GM21723 (cell line): Measurements from ENCODE around the gene GAREM2.

Source experiments
- ATAC-seq: cut with Tn5 transposase; IDR thresholded peaks from one replicate; pipeline ENCODE4 v1.9.1; 2021; ENCODE audit warnings: mild to moderate bottlenecking, moderate library complexity; ENCODE audit not compliant: unreplicated experiment

The GAREM2 gene

DNA sequence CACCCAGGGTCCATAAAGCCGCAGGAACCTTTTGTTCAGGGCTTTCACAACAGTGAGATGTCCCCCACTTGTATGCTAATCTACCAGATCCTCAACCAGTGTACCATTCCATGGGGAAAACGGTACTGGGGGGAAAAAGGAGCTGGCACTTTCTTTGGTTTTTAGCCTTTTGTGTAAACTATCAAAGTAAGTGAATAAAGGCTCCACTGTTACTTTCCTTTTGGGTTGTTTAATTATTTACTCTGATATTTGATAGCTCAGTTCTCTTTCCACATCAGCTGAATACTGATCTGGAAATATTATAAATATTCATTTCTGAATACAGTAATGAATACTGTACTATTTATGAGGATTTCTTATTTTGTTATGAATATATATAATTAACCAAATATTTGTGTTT lies 51.2 kb downstream of the GAREM2 start:
- ATAC-seq: no peak

DNA sequence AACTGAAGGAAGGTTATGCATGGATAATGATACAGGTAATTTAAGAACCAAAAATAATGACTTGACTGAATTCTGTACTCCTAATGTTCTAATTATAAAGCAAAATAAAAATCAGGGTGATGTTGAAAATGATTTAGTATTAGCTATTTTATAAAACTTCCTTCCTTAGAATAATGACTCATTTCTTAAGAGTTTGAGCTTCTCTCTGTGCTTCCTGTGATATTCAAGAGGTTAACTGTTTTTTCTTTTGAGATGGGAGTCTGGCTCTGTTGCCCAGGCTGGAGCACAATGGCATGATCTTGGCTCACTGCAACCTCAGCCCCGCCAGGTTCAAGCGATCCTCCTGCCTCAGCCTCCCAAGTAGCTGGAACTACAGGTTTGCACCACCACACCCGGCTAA lies 56.7 kb downstream of the GAREM2 start:
- ATAC-seq: no peak

GRCh38 chr2:26230806-26231205 lies 57.9 kb downstream of the GAREM2 start:
- no peak for ATAC-seq

- ATAC-seq: no peak
Observed at GRCh38 chr2:26235089-26235488, 62.2 kb downstream of the GAREM2 start.

GRCh38 chr2:26237868-26238267 lies 65.0 kb downstream of the GAREM2 start:
- no peak for ATAC-seq

DNA sequence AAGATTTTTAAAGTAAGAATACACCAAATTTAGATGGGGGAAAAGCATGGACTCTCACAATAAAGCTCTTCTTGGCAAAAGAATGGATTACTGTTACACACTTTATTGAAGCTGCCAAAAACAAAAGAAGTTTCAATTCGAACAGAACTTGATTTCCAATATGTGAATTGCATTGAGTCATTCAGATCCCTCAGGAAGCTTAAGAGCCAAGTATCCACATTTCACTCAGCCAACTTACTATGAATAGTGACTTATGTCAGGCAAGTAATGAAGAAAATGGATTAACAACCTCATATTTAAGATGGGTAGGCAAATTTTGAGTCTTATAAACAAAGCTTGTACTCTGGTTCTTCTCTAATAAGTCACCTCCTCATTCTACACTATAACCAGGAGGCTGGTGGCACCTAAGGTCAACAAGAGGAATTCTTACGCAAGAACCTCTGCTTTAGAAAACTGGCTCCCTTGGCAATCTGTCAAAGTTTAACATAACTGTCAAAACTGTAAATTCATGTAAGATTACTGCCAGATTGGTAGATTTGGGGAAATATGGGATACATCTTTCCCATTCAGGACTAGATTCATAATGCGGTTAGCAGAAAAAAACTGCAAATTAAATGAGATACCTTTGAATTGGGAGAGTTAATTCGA lies 65.5 kb downstream of the GAREM2 start:
- no peak for ATAC-seq
